Left lung (tissue), 10 donors: ENCODE measurements around the gene ZNF580. TPM values are rescaled to one million over a fixed set of nuclear protein-coding genes. Genes with fewer than 3 reads are reported as not detected.

Experiments
- ATAC-seq: fragments of 200-7000 bp; cut with Tn5 transposase; one replicate; pipeline ENCODE4 v1.9.1; 2020; ENCODE audit warnings: moderate library complexity
- DNase-seq, 4 donors: peaks; one replicate each; pipeline ENCODE4 v3.0.0-alpha.2; 2013 to 2020
- H3K27ac ChIP-seq, 2 donors: fragments of 200-600 bp; sonication (generic) in 1 of 2; one replicate each; pipeline versions ENCODE4 v1.5.0 to v1.8.0; 2020 to 2021
- H3K27me3 ChIP-seq, 2 donors: fragments of 200-600 bp; sonication (generic) in 1 of 2; one replicate each; pipeline versions ENCODE4 v1.5.0 to v1.8.0; 2020 to 2021
- H3K36me3 ChIP-seq, 2 donors: fragments of 200-600 bp; sonication (generic) in 1 of 2; one replicate each; pipeline versions ENCODE4 v1.5.0 to v1.8.0; 2020 to 2021
- H3K4me1 ChIP-seq, 2 donors: fragments of 200-600 bp; one replicate each; pipeline ENCODE4 v1.8.0; 2021
- H3K4me3 ChIP-seq, 2 donors: fragments of 200-600 bp; sonication (generic) in 1 of 2; one replicate each; pipeline versions ENCODE4 v1.5.0 to v1.8.0; 2020 to 2021; ENCODE audit warnings: mild to moderate bottlenecking in 1 of 2
- H3K9me3 ChIP-seq, 2 donors: fragments of 200-600 bp; sonication (generic) in 1 of 2; one replicate each; pipeline versions ENCODE4 v1.5.0 to v1.8.0; 2020 to 2021
- CTCF ChIP-seq, 2 donors: fragments of 200-600 bp; sonication (generic) in 1 of 2; IDR thresholded peaks; one replicate each; pipeline versions ENCODE4 v1.5.0 to v1.8.0; 2021; ENCODE audit warnings: antibody characterized with exemption in 2 of 2
- intact Hi-C, 2 donors: fragments of 100-400 bp; cut with DNase I; formaldehyde crosslinking; loops; one replicate each; pipeline versions ENCODE4 v1.11.2 to v1.14.2; 2022
- polyA plus RNA-seq, 6 donors: library from polyadenylated mRNA; unstranded; fragments of 120-200 nt; gene quantifications; one replicate each; pipeline ENCODE4 v1.2.1, GENCODE V29; 2013; ENCODE audit not compliant: insufficient read length in 6 of 6
- total RNA-seq, 2 donors: library from RNA; stranded (reverse); fragmentation: NEBNext Ultra II Directional; extraction: Animal tissue kit (Norgen Biotek cat#: 25700); gene quantifications; one replicate each; pipeline ENCODE4 v1.2.1, GENCODE V29; 2021
- donor health status: DM: no; HTN: yes; CAD: no.
- donor health status: DM: no; HTN: no; CAD: no.

ZNF580 gene
- total and polyA plus RNA-seq, 8 donors = 33.8 to 49.5 (median 39.1) TPM

GRCh38 chr19:55619286-55619685 lies 21.5 kb upstream of the ZNF580 start:
- DNase-seq = peak in 1 of 4 donors; percentile 74
- no peak for TF ChIP-seq CTCF (IDR thresholded peaks at IDR 0.05)
- peaks cover 0 to 46% of the 10 kb centered on the region in 2 donors for H3K36me3 ChIP-seq
- H3K4me3 ChIP-seq = no peak overlapping the region
- peaks cover 11 to 58% of the 10 kb centered on the region in 2 donors for H3K4me1 ChIP-seq
- peak overlapping the region; percentile 79 to 80 for H3K27ac ChIP-seq
- ATAC-seq = no peak
- no peaks in the 10 kb centered on the region for H3K9me3 ChIP-seq
- no peaks in the 10 kb centered on the region for H3K27me3 ChIP-seq
- intact Hi-C loops = no loop called here

- DNase-seq (peak in 1 of 4 donors; percentile 28), ATAC-seq (no peak)
- peaks cover 0 to 33% of the 10 kb centered on the region in 2 donors for H3K36me3 ChIP-seq
- intact Hi-C loops = no loop called here
- peaks cover 11 to 64% of the 10 kb centered on the region in 2 donors for H3K4me1 ChIP-seq
- no peak overlapping the region for H3K4me3 ChIP-seq
- no peak for TF ChIP-seq CTCF (IDR thresholded peaks at IDR 0.05)
- H3K27ac ChIP-seq = peak overlapping the region; percentile 79 to 80
- no peaks in the 10 kb centered on the region for H3K27me3 ChIP-seq
- no peaks in the 10 kb centered on the region for H3K9me3 ChIP-seq
Observed at GRCh38 chr19:55620410-55621204, 20.2 kb upstream of the ZNF580 start.

- Histone ChIP-seq H3K4me1 (peaks cover 11 to 64% of the 10 kb centered on the region in 2 donors), H3K36me3 (peaks cover 0 to 26% of the 10 kb centered on the region in 2 donors), H3K9me3 (no peaks in the 10 kb centered on the region), H3K27ac (peak overlapping the region in 1 of 2 donors; percentile 79), H3K27me3 (no peaks in the 10 kb centered on the region), H3K4me3 (no peak overlapping the region)
- DNase-seq (peak in 1 of 4 donors; percentile 55), ATAC-seq (no peak)
- intact Hi-C loops = no loop called here
- no peak for TF ChIP-seq CTCF (IDR thresholded peaks at IDR 0.05)
Observed at GRCh38 chr19:55621205-55621672, 19.6 kb upstream of the ZNF580 start.

DNA sequence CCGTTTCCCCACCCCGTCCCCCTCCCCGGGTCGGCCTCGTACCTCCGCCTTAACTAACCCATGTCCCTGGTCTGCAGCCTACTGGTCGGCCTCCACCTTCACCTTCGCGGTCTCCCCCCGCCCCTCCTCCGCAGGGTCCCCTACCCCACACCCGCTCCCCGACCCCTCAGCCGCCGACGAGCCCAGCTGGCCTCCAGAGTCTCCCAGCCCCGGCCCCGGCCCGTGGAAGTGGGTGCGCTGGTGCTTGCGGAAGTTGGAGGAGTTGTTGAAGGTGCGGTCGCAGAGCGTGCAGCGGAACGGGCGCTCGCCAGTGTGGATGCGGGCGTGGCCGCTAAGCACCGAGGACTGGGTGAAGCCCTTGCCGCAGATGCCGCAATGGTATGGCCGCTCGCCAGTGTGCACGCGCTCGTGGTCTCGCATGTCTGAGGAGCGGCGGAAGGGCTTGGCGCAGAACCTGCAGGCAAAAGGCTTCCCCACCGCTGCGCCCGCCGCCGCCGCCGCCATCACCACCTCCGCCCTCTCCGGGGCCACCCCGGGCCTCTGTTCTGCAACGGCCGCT lies 19.1 kb upstream of the ZNF580 start:
- Histone ChIP-seq H3K27ac (peak overlapping the region in 1 of 2 donors; percentile 79), H3K27me3 (no peaks in the 10 kb centered on the region), H3K4me1 (peaks cover 11 to 64% of the 10 kb centered on the region in 2 donors), H3K36me3 (peaks cover 0 to 21% of the 10 kb centered on the region in 2 donors), H3K9me3 (no peaks in the 10 kb centered on the region), H3K4me3 (no peak overlapping the region)
- intact Hi-C loops = no loop called here
- no peak for TF ChIP-seq CTCF (IDR thresholded peaks at IDR 0.05)
- DNase-seq (peak in 1 of 4 donors; percentile 84), ATAC-seq (no peak)
